GM12878 (cell line): ENCODE results near the gene PTPN14.
"Not testable (repeated sequence)": the region's sequence is repeated elsewhere in the genome, so short reads cannot be mapped to it uniquely, and the experiment has no call there.

Experiments
- MYB ChIP-seq: fragments of 150-350 bp; IDR thresholded peaks from 2 replicates; pipeline ENCODE4 v1.6.1; 2014; ENCODE audit warnings: mild to moderate bottlenecking, low read depth, low read length, borderline replicate concordance
- MYC ChIP-seq: IDR thresholded peaks from 2 replicates; pipeline ENCODE4 v1.6.1; 2011; ENCODE audit warnings: mild to moderate bottlenecking, low read length, moderate library complexity, inconsistent platforms; ENCODE audit not compliant: insufficient read depth, insufficient replicate concordance, insufficient read length, severe bottlenecking
- NR2C2 ChIP-seq: IDR thresholded peaks from 2 replicates; pipeline ENCODE4 v1.6.1; 2011; ENCODE audit warnings: borderline replicate concordance, low read depth; ENCODE audit not compliant: control insufficient read depth, insufficient read length
- POLR2A ChIP-seq: IDR thresholded peaks from 2 replicates; pipeline ENCODE4 v1.6.1; 2011; ENCODE audit warnings: low read depth, mild to moderate bottlenecking, low read length
- POLR2AphosphoS5 ChIP-seq: IDR thresholded peaks from 2 replicates; pipeline ENCODE4 v1.6.1; 2011; ENCODE audit warnings: mild to moderate bottlenecking, low read length, inconsistent platforms
- RAD51 ChIP-seq: fragments of 450-650 bp; IDR thresholded peaks from 2 replicates; pipeline ENCODE4 v1.6.1; 2016; ENCODE audit warnings: moderate library complexity, mild to moderate bottlenecking, inconsistent platforms
- RELA ChIP-seq: fragments of 450-650 bp; IDR thresholded peaks from 2 replicates; pipeline ENCODE4 v1.8.0; 2014; ENCODE audit warnings: borderline replicate concordance; ENCODE audit not compliant: partially characterized antibody
- SIX5 ChIP-seq: IDR thresholded peaks from 2 replicates; pipeline ENCODE4 v1.6.1; 2011; ENCODE audit warnings: mild to moderate bottlenecking, low read depth, low read length, moderate library complexity; ENCODE audit not compliant: severe bottlenecking
- TF ChIP-seq, protein P1 (sequence below), 3 experiments: IDR thresholded peaks in 2 of 3; conservative IDR thresholded peaks in 1 of 3; 2 replicates each; pipeline ENCODE4 v1.5.1; 2011; ENCODE audit warnings: low read depth in 3 of 3, low read length in 3 of 3, mild to moderate bottlenecking in 3 of 3, control low read depth in 2 of 3, moderate library complexity in 2 of 3, inconsistent platforms in 1 of 3, mixed read lengths in 1 of 3; ENCODE audit not compliant: control insufficient read depth in 2 of 3, insufficient read depth in 1 of 3; ENCODE audit errors: extremely low read depth in 1 of 3
- TF ChIP-seq, protein P2 (sequence below): fragments of 450-650 bp; formaldehyde crosslinking; IDR thresholded peaks from 2 replicates; pipeline ENCODE4 v1.4.0; 2020; ENCODE audit warnings: mild to moderate bottlenecking, moderate library complexity

DNA sequence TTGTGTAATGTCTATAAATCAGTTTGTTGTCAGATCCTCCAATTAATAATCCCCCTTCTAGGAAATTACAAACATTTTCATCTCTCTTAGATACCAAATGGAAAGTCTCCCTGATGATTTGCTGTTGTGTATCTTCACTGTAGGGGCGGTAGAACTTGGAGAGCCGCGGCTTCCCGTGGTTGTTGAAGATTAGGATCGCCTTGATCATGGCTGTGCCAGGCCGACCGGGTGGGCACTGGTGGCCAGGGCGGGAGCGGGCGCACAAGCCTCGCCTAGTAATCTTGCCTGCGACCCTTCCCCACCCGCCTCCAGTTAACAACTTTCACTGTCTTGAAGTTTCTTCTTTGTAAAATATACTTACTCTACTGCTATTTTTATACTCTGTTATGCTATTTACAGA lies 68.2 kb downstream of the PTPN14 start:
- TF ChIP-seq POLR2AphosphoS5, POLR2A, MYC, SIX5, MYB, RAD51, RELA, NR2C2: not testable (repeated sequence)
- TF ChIP-seq, protein P1, sequence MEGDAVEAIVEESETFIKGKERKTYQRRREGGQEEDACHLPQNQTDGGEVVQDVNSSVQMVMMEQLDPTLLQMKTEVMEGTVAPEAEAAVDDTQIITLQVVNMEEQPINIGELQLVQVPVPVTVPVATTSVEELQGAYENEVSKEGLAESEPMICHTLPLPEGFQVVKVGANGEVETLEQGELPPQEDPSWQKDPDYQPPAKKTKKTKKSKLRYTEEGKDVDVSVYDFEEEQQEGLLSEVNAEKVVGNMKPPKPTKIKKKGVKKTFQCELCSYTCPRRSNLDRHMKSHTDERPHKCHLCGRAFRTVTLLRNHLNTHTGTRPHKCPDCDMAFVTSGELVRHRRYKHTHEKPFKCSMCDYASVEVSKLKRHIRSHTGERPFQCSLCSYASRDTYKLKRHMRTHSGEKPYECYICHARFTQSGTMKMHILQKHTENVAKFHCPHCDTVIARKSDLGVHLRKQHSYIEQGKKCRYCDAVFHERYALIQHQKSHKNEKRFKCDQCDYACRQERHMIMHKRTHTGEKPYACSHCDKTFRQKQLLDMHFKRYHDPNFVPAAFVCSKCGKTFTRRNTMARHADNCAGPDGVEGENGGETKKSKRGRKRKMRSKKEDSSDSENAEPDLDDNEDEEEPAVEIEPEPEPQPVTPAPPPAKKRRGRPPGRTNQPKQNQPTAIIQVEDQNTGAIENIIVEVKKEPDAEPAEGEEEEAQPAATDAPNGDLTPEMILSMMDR (IDR thresholded peaks at IDR 0.05 in 2 of 3, conservative IDR thresholded peaks at IDR 0.05 in 1 of 3; ENCODE audit: control insufficient read depth in 2 of 3, extremely low read depth in 1 of 3, insufficient read depth in 1 of 3, low read depth in 3 of 3, low read length in 3 of 3): not testable (repeated sequence)
- TF ChIP-seq, protein P2, sequence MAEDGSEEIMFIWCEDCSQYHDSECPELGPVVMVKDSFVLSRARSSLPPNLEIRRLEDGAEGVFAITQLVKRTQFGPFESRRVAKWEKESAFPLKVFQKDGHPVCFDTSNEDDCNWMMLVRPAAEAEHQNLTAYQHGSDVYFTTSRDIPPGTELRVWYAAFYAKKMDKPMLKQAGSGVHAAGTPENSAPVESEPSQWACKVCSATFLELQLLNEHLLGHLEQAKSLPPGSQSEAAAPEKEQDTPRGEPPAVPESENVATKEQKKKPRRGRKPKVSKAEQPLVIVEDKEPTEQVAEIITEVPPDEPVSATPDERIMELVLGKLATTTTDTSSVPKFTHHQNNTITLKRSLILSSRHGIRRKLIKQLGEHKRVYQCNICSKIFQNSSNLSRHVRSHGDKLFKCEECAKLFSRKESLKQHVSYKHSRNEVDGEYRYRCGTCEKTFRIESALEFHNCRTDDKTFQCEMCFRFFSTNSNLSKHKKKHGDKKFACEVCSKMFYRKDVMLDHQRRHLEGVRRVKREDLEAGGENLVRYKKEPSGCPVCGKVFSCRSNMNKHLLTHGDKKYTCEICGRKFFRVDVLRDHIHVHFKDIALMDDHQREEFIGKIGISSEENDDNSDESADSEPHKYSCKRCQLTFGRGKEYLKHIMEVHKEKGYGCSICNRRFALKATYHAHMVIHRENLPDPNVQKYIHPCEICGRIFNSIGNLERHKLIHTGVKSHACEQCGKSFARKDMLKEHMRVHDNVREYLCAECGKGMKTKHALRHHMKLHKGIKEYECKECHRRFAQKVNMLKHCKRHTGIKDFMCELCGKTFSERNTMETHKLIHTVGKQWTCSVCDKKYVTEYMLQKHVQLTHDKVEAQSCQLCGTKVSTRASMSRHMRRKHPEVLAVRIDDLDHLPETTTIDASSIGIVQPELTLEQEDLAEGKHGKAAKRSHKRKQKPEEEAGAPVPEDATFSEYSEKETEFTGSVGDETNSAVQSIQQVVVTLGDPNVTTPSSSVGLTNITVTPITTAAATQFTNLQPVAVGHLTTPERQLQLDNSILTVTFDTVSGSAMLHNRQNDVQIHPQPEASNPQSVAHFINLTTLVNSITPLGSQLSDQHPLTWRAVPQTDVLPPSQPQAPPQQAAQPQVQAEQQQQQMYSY (CRISPR knock-in tag): not testable (repeated sequence)
